GM12864 (cell line): ENCODE measurements around the gene WNT7B.

Experiments
- DNase-seq: peaks from one replicate; pipeline ENCODE4 v3.0.0-alpha.2; 2011; ENCODE audit warnings: low read depth
- H3K4me3 ChIP-seq: 2 replicates; pipeline ENCODE4 v1.5.1; 2011; ENCODE audit warnings: mild to moderate bottlenecking, low read depth, low read length, control low read depth
- TF ChIP-seq, protein P1 (sequence below): IDR thresholded peaks from 2 replicates; pipeline ENCODE4 v1.5.1; 2011; ENCODE audit warnings: low read depth, mild to moderate bottlenecking, moderate library complexity, low read length, control low read depth, inconsistent platforms; ENCODE audit errors: missing control alignments

WNT7B gene

GRCh38 chr22:45878051-45878781, 98.7 kb downstream of the WNT7B start:
- no peak overlapping the region for H3K4me3 ChIP-seq
- TF ChIP-seq, protein P1, sequence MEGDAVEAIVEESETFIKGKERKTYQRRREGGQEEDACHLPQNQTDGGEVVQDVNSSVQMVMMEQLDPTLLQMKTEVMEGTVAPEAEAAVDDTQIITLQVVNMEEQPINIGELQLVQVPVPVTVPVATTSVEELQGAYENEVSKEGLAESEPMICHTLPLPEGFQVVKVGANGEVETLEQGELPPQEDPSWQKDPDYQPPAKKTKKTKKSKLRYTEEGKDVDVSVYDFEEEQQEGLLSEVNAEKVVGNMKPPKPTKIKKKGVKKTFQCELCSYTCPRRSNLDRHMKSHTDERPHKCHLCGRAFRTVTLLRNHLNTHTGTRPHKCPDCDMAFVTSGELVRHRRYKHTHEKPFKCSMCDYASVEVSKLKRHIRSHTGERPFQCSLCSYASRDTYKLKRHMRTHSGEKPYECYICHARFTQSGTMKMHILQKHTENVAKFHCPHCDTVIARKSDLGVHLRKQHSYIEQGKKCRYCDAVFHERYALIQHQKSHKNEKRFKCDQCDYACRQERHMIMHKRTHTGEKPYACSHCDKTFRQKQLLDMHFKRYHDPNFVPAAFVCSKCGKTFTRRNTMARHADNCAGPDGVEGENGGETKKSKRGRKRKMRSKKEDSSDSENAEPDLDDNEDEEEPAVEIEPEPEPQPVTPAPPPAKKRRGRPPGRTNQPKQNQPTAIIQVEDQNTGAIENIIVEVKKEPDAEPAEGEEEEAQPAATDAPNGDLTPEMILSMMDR = no peak
- no peak for DNase-seq

GRCh38 chr22:45877651-45878050, 99.3 kb downstream of the WNT7B start:
- TF ChIP-seq, protein P1 = no peak
- H3K4me3 ChIP-seq = no peak overlapping the region
- no peak for DNase-seq

DNA sequence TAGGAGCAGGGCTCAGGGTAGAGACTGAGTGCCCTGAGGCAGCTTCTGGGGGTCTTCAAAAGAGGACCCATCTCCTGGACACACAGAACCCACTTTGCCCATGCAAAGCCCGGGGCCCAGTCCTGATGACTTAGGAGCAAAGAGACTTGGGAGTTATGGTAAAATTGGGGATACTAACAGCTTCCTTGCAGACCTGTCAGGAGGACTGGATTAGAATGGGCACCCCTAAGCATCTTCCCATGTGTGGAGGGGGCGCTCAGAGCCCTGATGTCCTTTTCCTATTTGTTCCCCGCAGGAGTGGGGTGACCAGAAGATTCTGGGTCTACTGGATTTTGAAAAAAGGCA, 100.0 kb downstream of the WNT7B start:
- no peak for DNase-seq
- no peak overlapping the region for H3K4me3 ChIP-seq
- TF ChIP-seq, protein P1 = no peak

GRCh38 chr22:45876136-45877035, 100.6 kb downstream of the WNT7B start:
- TF ChIP-seq, protein P1 = no peak
- no peak for DNase-seq
- H3K4me3 ChIP-seq = no peak overlapping the region

GRCh38 chr22:45872659-45873263, 104.2 kb downstream of the WNT7B start:
- DNase-seq = no peak
- H3K4me3 ChIP-seq = no peak overlapping the region
- TF ChIP-seq, protein P1 = no peak

DNA sequence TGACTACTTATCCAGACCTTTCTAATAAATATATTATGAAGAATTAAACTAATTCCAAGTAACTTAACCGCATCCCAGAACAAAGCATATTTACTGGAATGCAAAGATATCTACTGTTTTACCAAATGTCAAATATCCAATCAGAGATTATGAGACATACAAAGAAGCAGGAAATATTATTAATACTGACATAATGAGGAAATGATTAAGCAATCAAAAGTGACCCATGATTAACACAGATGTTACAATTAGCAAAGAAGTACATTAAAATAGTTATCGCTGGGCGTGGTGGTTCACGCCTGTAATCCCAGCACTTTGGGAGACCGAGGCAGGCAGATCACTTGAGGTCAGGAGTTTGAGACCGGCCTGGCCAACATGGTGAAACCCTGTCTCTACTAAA, 105.2 kb downstream of the WNT7B start:
- DNase-seq = no peak

More for the DNA sequence above, 105.2 kb downstream of the WNT7B start:
- no peak overlapping the region for H3K4me3 ChIP-seq
- TF ChIP-seq, protein P1 = no peak
